Upper lobe of left lung (tissue), 4 donors: Measurements from ENCODE around the gene PLA2G15.

ENCODE experiments used
- POLR2A ChIP-seq, 4 donors: fragments of 450-650 bp; IDR thresholded peaks; one replicate each; pipeline ENCODE4 v1.5.1; 2016 to 2017; ENCODE audit warnings: antibody characterized with exemption in 4 of 4, mild to moderate bottlenecking in 2 of 4
- TF ChIP-seq, protein P1 (sequence below), 6 experiments: fragments of 450-650 bp in 4 of 6; fragments of 200-600 bp in 2 of 6; sonication (generic) in 2 of 6; IDR thresholded peaks; one replicate each; pipeline ENCODE4 v1.5.1; 2016 to 2019; ENCODE audit warnings: antibody characterized with exemption in 6 of 6

DNA sequence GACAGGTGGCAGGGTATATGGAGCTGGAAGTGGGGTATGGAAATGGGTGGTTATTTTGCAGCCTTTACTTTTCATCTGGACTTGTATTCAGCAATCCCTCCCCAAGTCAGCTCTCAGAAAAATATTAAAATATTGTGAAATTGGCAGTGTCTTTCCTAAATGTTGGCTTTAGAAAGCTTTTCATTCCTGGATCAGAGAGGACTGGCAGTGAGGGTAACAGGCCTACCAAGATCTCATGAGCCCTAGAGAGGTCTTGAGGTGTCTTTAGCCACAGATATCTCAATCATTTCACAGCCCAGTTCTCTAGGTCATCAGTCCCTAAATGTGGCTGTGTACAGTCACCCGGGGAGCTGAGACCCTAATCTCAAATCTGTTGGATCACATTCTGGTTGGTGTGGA, 43.1 kb downstream of the PLA2G15 start:
- no peak for TF ChIP-seq POLR2A (IDR thresholded peaks at IDR 0.05)
- TF ChIP-seq, protein P1, sequence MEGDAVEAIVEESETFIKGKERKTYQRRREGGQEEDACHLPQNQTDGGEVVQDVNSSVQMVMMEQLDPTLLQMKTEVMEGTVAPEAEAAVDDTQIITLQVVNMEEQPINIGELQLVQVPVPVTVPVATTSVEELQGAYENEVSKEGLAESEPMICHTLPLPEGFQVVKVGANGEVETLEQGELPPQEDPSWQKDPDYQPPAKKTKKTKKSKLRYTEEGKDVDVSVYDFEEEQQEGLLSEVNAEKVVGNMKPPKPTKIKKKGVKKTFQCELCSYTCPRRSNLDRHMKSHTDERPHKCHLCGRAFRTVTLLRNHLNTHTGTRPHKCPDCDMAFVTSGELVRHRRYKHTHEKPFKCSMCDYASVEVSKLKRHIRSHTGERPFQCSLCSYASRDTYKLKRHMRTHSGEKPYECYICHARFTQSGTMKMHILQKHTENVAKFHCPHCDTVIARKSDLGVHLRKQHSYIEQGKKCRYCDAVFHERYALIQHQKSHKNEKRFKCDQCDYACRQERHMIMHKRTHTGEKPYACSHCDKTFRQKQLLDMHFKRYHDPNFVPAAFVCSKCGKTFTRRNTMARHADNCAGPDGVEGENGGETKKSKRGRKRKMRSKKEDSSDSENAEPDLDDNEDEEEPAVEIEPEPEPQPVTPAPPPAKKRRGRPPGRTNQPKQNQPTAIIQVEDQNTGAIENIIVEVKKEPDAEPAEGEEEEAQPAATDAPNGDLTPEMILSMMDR (IDR thresholded peaks at IDR 0.05) = no peak
